GM12878 (cell line): ENCODE data around the gene DNAH2. TPM values are rescaled to one million over a fixed set of nuclear protein-coding genes. Genes with fewer than 3 reads are reported as not detected.

Source experiments
- polyA plus RNA-seq, 11 experiments: library from polyadenylated mRNA; depleted of rRNA in 4 of 11; unstranded in 6 of 11; stranded (reverse) in 5 of 11; fragments of >200 nt; fragmentation: Nextera tagmentation in 4 of 11; fragmentation: Illumina TruSeq in 1 of 11; extraction: Ambion mirVana in 4 of 11; extraction: Trizol in 1 of 11; gene quantifications; 1 replicate in 1 of 11; 2 replicates in 10 of 11; pipeline versions ENCODE4 v1.2.1 to v1.2.3, GENCODE V29; 2011 to 2016; ENCODE audit warnings: inconsistent platforms in 2 of 11, missing spikeins in 2 of 11, low read depth in 1 of 11
- total RNA-seq, 4 experiments: library from RNA; depleted of rRNA in 3 of 4; stranded (reverse); fragments of >200 nt in 3 of 4; fragmentation: Illumina TruSeq in 1 of 4; extraction: Trizol in 1 of 4; gene quantifications; 2 replicates each; pipeline versions ENCODE4 v1.2.1 to v1.2.3, GENCODE V29; 2013 to 2021

The DNAH2 gene
- total and polyA plus RNA-seq, 10 of the 15 experiments (the other 5 are each of a cell fraction or from before 2014, with no cell fraction given): not detected

Other genes with a start within 250 kb of the DNAH2 start
Only the 7 nearest of the 25 such genes appear.
- gene FXR2, start 102.8 kb upstream of the DNAH2 start, total RNA-seq (2014; rRNA removed): 24.5 and 31.6 TPM in 2 replicates
- gene FXR2, start 102.8 kb upstream of the DNAH2 start, total RNA-seq (2014; rRNA removed; fragmentation: Illumina TruSeq; extraction: Trizol): 17.7 and 20.2 TPM in 2 replicates
- 26.3 and 29.6 TPM in 2 replicates for gene FXR2, start 102.8 kb upstream of the DNAH2 start, total RNA-seq (2021)
- gene FXR2, start 102.8 kb upstream of the DNAH2 start, polyA plus RNA-seq (2011; rRNA removed): 13.5 and 23.8 TPM in 2 replicates
- gene FXR2, start 102.8 kb upstream of the DNAH2 start, polyA plus RNA-seq (2014; fragmentation: Illumina TruSeq; extraction: Trizol): 22.2 and 33.3 TPM in 2 replicates
- gene FXR2, start 102.8 kb upstream of the DNAH2 start, polyA plus RNA-seq (2014; fragmentation: Nextera tagmentation; extraction: Ambion mirVana): 1 to 10 TPM; 1.6 to 4.6 TPM
- 26.7 and 31.9 TPM in 2 replicates for gene FXR2, start 102.8 kb upstream of the DNAH2 start, polyA plus RNA-seq (2014; rRNA removed)
- gene FXR2, start 102.8 kb upstream of the DNAH2 start, polyA plus RNA-seq (2016; fragmentation: Nextera tagmentation; extraction: Ambion mirVana): 1 to 10 TPM; 6.7 to 8.6 TPM
- gene SAT2, start 89.9 kb upstream of the DNAH2 start, total RNA-seq (2014; rRNA removed): 21.6 and 24.3 TPM in 2 replicates
- gene SAT2, start 89.9 kb upstream of the DNAH2 start, total RNA-seq (2014; rRNA removed; fragmentation: Illumina TruSeq; extraction: Trizol): 26.8 and 33.3 TPM in 2 replicates
- gene SAT2, start 89.9 kb upstream of the DNAH2 start, total RNA-seq (2021): 38.5 and 38.8 TPM in 2 replicates
- gene SAT2, start 89.9 kb upstream of the DNAH2 start, polyA plus RNA-seq (2011; rRNA removed): 19.7 and 22.7 TPM in 2 replicates
- 31.6 and 41.8 TPM in 2 replicates for gene SAT2, start 89.9 kb upstream of the DNAH2 start, polyA plus RNA-seq (2014; fragmentation: Illumina TruSeq; extraction: Trizol)
- gene SAT2, start 89.9 kb upstream of the DNAH2 start, polyA plus RNA-seq (2014; fragmentation: Nextera tagmentation; extraction: Ambion mirVana): 10 to 100 TPM; 14.6 to 31.5 TPM
- 38.9 and 44.0 TPM in 2 replicates for gene SAT2, start 89.9 kb upstream of the DNAH2 start, polyA plus RNA-seq (2014; rRNA removed)
- gene SAT2, start 89.9 kb upstream of the DNAH2 start, polyA plus RNA-seq (2016; fragmentation: Nextera tagmentation; extraction: Ambion mirVana): 10 to 100 TPM; 21.4 to 23.8 TPM
- gene SHBG, start 87.6 kb upstream of the DNAH2 start, total RNA-seq (2014; rRNA removed): not detected in 2 replicates
- not detected in 2 replicates for gene SHBG, start 87.6 kb upstream of the DNAH2 start, total RNA-seq (2014; rRNA removed; fragmentation: Illumina TruSeq; extraction: Trizol)
- gene SHBG, start 87.6 kb upstream of the DNAH2 start, total RNA-seq (2021): not detected in 2 replicates
- gene SHBG, start 87.6 kb upstream of the DNAH2 start, polyA plus RNA-seq (2011; rRNA removed): not detected in 2 replicates
- not detected in 2 replicates for gene SHBG, start 87.6 kb upstream of the DNAH2 start, polyA plus RNA-seq (2014; fragmentation: Illumina TruSeq; extraction: Trizol)
- not detected for gene SHBG, start 87.6 kb upstream of the DNAH2 start, polyA plus RNA-seq (2014; fragmentation: Nextera tagmentation; extraction: Ambion mirVana)
- gene SHBG, start 87.6 kb upstream of the DNAH2 start, polyA plus RNA-seq (2014; rRNA removed): 0.25 TPM in 1 of 2 replicates, not detected in the other
- gene SHBG, start 87.6 kb upstream of the DNAH2 start, polyA plus RNA-seq (2016; fragmentation: Nextera tagmentation; extraction: Ambion mirVana): not detected
- not detected in 2 replicates for gene ATP1B2, start 66.8 kb upstream of the DNAH2 start, total RNA-seq (2014; rRNA removed)
- not detected in 2 replicates for gene ATP1B2, start 66.8 kb upstream of the DNAH2 start, total RNA-seq (2014; rRNA removed; fragmentation: Illumina TruSeq; extraction: Trizol)
- 0.23 and 0.32 TPM in 2 replicates for gene ATP1B2, start 66.8 kb upstream of the DNAH2 start, total RNA-seq (2021)
- gene ATP1B2, start 66.8 kb upstream of the DNAH2 start, polyA plus RNA-seq (2011; rRNA removed): not detected in 2 replicates
- gene ATP1B2, start 66.8 kb upstream of the DNAH2 start, polyA plus RNA-seq (2014; fragmentation: Illumina TruSeq; extraction: Trizol): 0.15 TPM in 1 of 2 replicates, not detected in the other
- under 1 TPM; 0.03 to 0.04 TPM for gene ATP1B2, start 66.8 kb upstream of the DNAH2 start, polyA plus RNA-seq (2014; fragmentation: Nextera tagmentation; extraction: Ambion mirVana)
- gene ATP1B2, start 66.8 kb upstream of the DNAH2 start, polyA plus RNA-seq (2014; rRNA removed): 0.09 and 0.49 TPM in 2 replicates
- under 1 TPM; 0.28 to 0.29 TPM for gene ATP1B2, start 66.8 kb upstream of the DNAH2 start, polyA plus RNA-seq (2016; fragmentation: Nextera tagmentation; extraction: Ambion mirVana)
- 65.9 and 74.6 TPM in 2 replicates for gene TP53, start 30.3 kb upstream of the DNAH2 start, total RNA-seq (2014; rRNA removed)
- 34.0 and 38.1 TPM in 2 replicates for gene TP53, start 30.3 kb upstream of the DNAH2 start, total RNA-seq (2014; rRNA removed; fragmentation: Illumina TruSeq; extraction: Trizol)
- 162 and 171 TPM in 2 replicates for gene TP53, start 30.3 kb upstream of the DNAH2 start, total RNA-seq (2021)
- gene TP53, start 30.3 kb upstream of the DNAH2 start, polyA plus RNA-seq (2011; rRNA removed): 21.0 and 35.6 TPM in 2 replicates
- gene TP53, start 30.3 kb upstream of the DNAH2 start, polyA plus RNA-seq (2014; fragmentation: Illumina TruSeq; extraction: Trizol): 75.1 and 98.0 TPM in 2 replicates
- 10 to 100 TPM; 60.2 to 78.4 TPM for gene TP53, start 30.3 kb upstream of the DNAH2 start, polyA plus RNA-seq (2014; fragmentation: Nextera tagmentation; extraction: Ambion mirVana)
- 56.9 and 66.5 TPM in 2 replicates for gene TP53, start 30.3 kb upstream of the DNAH2 start, polyA plus RNA-seq (2014; rRNA removed)
- gene TP53, start 30.3 kb upstream of the DNAH2 start, polyA plus RNA-seq (2016; fragmentation: Nextera tagmentation; extraction: Ambion mirVana): 10 to 100 TPM; 77.3 to 81.6 TPM
- gene WRAP53, start 29.3 kb upstream of the DNAH2 start, total RNA-seq (2014; rRNA removed): 24.6 and 30.8 TPM in 2 replicates
- gene WRAP53, start 29.3 kb upstream of the DNAH2 start, total RNA-seq (2014; rRNA removed; fragmentation: Illumina TruSeq; extraction: Trizol): 13.0 and 17.3 TPM in 2 replicates
- gene WRAP53, start 29.3 kb upstream of the DNAH2 start, total RNA-seq (2021): 28.5 and 30.8 TPM in 2 replicates
- 6.0 and 13.8 TPM in 2 replicates for gene WRAP53, start 29.3 kb upstream of the DNAH2 start, polyA plus RNA-seq (2011; rRNA removed)
- gene WRAP53, start 29.3 kb upstream of the DNAH2 start, polyA plus RNA-seq (2014; fragmentation: Illumina TruSeq; extraction: Trizol): 9.5 and 17.7 TPM in 2 replicates
- gene WRAP53, start 29.3 kb upstream of the DNAH2 start, polyA plus RNA-seq (2014; fragmentation: Nextera tagmentation; extraction: Ambion mirVana): 1 to 10 TPM; 1.9 to 5.3 TPM
- 26.0 and 29.6 TPM in 2 replicates for gene WRAP53, start 29.3 kb upstream of the DNAH2 start, polyA plus RNA-seq (2014; rRNA removed)
- gene WRAP53, start 29.3 kb upstream of the DNAH2 start, polyA plus RNA-seq (2016; fragmentation: Nextera tagmentation; extraction: Ambion mirVana): 10 to 100 TPM; 41.9 to 42.0 TPM
- 0.06 TPM in 1 of 2 replicates, not detected in the other for gene EFNB3, start 12.5 kb upstream of the DNAH2 start, total RNA-seq (2014; rRNA removed)
- not detected in 2 replicates for gene EFNB3, start 12.5 kb upstream of the DNAH2 start, total RNA-seq (2014; rRNA removed; fragmentation: Illumina TruSeq; extraction: Trizol)
- 0.13 TPM in 1 of 2 replicates, not detected in the other for gene EFNB3, start 12.5 kb upstream of the DNAH2 start, total RNA-seq (2021)
- 0.04 TPM in 2 replicates for gene EFNB3, start 12.5 kb upstream of the DNAH2 start, polyA plus RNA-seq (2011; rRNA removed)
- 0.01 TPM in 1 of 2 replicates, not detected in the other for gene EFNB3, start 12.5 kb upstream of the DNAH2 start, polyA plus RNA-seq (2014; fragmentation: Illumina TruSeq; extraction: Trizol)
- under 1 TPM in 1 of 2 experiments, not detected in 1; 0.02 TPM for gene EFNB3, start 12.5 kb upstream of the DNAH2 start, polyA plus RNA-seq (2014; fragmentation: Nextera tagmentation; extraction: Ambion mirVana)
- gene EFNB3, start 12.5 kb upstream of the DNAH2 start, polyA plus RNA-seq (2014; rRNA removed): 0.05 TPM in 1 of 2 replicates, not detected in the other
- not detected for gene EFNB3, start 12.5 kb upstream of the DNAH2 start, polyA plus RNA-seq (2016; fragmentation: Nextera tagmentation; extraction: Ambion mirVana)